HL-60 (cell line): ENCODE measurements around the gene IRF7.

Experiments used
- DNase-seq, 2 experiments: peaks; one replicate each; pipeline ENCODE4 v3.0.0-alpha.2; 2010 to 2020; ENCODE audit warnings: low read depth in 1 of 2, low spot score in 1 of 2
- H3K27ac ChIP-seq: fragments of 250-450 bp; sonication (Bioruptor Pico); replicated peaks from 2 replicates; pipeline ENCODE4 v1.5.1; 2020; ENCODE audit warnings: mild to moderate bottlenecking, moderate library complexity
- H3K27me3 ChIP-seq: fragments of 250-450 bp; sonication (Bioruptor Pico); 2 replicates; pipeline ENCODE4 v1.5.1; 2021; ENCODE audit warnings: mild to moderate bottlenecking, moderate library complexity; ENCODE audit not compliant: insufficient read depth, poor library complexity, severe bottlenecking
- H3K4me3 ChIP-seq: replicated peaks from 2 replicates; pipeline ENCODE4 v1.5.1; 2011; ENCODE audit warnings: mild to moderate bottlenecking, control low read depth, low read length; ENCODE audit not compliant: insufficient read depth
- GABPA ChIP-seq: IDR thresholded peaks from 2 replicates; pipeline ENCODE4 v1.6.1; 2012; ENCODE audit warnings: low read depth
- POLR2AphosphoS5 ChIP-seq: IDR thresholded peaks from 2 replicates; pipeline ENCODE4 v1.6.1; 2012; ENCODE audit warnings: low read depth
- SPI1 ChIP-seq: IDR thresholded peaks from 2 replicates; pipeline ENCODE4 v1.6.1; 2012; ENCODE audit warnings: low read depth, mild to moderate bottlenecking, borderline replicate concordance
- TF ChIP-seq, protein P1 (sequence below): IDR thresholded peaks from 2 replicates; pipeline ENCODE4 v1.6.1; 2012; ENCODE audit warnings: low read depth; ENCODE audit not compliant: insufficient replicate concordance
- TF ChIP-seq, protein P2 (sequence below): IDR thresholded peaks from one replicate; pipeline ENCODE4 v1.5.1; 2011; ENCODE audit warnings: low read length, control low read depth, inconsistent platforms; ENCODE audit not compliant: insufficient read depth

IRF7 gene

DNA sequence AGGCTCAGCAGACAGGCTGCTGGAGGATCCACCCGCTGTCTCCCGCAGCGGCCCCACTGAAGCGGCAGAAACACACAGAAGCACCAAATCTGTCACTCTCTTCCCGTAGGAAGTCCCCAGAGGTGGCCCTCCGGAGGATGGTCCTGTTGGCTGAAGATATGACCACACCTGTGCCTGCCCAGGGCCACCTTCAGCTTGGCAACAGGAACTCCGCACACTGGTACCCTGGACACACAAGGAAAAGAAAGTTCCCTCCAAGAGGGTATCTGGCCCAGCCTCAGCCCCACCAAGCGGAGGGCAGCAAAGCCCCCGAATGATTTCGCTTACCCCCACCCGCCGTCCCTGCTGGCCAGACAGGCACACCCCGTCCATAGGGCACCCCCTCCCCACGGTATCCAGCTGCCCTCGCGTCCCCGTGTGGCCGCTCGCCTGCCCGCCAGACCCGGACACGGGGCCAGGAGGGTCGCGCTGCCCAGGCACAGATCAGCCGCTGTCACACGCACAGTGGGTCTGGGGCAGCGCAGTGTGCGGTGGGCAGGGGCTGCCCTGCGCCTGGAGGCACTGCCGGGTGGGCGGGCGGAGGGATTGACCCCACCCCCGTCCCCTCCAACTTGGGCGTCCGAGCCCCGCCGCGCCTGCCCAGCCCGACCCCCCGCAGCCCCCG, 48.0 kb downstream of the IRF7 start:
- Histone ChIP-seq H3K27ac (no peak overlapping the region), H3K4me3 (peak overlapping the region; percentile 48), H3K27me3 (peaks cover 8% of the 10 kb centered on the region)
- TF ChIP-seq POLR2AphosphoS5 (no peak), GABPA (no peak), SPI1 (no peak)
- TF ChIP-seq, protein P1, sequence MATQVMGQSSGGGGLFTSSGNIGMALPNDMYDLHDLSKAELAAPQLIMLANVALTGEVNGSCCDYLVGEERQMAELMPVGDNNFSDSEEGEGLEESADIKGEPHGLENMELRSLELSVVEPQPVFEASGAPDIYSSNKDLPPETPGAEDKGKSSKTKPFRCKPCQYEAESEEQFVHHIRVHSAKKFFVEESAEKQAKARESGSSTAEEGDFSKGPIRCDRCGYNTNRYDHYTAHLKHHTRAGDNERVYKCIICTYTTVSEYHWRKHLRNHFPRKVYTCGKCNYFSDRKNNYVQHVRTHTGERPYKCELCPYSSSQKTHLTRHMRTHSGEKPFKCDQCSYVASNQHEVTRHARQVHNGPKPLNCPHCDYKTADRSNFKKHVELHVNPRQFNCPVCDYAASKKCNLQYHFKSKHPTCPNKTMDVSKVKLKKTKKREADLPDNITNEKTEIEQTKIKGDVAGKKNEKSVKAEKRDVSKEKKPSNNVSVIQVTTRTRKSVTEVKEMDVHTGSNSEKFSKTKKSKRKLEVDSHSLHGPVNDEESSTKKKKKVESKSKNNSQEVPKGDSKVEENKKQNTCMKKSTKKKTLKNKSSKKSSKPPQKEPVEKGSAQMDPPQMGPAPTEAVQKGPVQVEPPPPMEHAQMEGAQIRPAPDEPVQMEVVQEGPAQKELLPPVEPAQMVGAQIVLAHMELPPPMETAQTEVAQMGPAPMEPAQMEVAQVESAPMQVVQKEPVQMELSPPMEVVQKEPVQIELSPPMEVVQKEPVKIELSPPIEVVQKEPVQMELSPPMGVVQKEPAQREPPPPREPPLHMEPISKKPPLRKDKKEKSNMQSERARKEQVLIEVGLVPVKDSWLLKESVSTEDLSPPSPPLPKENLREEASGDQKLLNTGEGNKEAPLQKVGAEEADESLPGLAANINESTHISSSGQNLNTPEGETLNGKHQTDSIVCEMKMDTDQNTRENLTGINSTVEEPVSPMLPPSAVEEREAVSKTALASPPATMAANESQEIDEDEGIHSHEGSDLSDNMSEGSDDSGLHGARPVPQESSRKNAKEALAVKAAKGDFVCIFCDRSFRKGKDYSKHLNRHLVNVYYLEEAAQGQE, result no peak
- TF ChIP-seq, protein P2, sequence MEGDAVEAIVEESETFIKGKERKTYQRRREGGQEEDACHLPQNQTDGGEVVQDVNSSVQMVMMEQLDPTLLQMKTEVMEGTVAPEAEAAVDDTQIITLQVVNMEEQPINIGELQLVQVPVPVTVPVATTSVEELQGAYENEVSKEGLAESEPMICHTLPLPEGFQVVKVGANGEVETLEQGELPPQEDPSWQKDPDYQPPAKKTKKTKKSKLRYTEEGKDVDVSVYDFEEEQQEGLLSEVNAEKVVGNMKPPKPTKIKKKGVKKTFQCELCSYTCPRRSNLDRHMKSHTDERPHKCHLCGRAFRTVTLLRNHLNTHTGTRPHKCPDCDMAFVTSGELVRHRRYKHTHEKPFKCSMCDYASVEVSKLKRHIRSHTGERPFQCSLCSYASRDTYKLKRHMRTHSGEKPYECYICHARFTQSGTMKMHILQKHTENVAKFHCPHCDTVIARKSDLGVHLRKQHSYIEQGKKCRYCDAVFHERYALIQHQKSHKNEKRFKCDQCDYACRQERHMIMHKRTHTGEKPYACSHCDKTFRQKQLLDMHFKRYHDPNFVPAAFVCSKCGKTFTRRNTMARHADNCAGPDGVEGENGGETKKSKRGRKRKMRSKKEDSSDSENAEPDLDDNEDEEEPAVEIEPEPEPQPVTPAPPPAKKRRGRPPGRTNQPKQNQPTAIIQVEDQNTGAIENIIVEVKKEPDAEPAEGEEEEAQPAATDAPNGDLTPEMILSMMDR, result no peak
- no peak for DNase-seq

DNA sequence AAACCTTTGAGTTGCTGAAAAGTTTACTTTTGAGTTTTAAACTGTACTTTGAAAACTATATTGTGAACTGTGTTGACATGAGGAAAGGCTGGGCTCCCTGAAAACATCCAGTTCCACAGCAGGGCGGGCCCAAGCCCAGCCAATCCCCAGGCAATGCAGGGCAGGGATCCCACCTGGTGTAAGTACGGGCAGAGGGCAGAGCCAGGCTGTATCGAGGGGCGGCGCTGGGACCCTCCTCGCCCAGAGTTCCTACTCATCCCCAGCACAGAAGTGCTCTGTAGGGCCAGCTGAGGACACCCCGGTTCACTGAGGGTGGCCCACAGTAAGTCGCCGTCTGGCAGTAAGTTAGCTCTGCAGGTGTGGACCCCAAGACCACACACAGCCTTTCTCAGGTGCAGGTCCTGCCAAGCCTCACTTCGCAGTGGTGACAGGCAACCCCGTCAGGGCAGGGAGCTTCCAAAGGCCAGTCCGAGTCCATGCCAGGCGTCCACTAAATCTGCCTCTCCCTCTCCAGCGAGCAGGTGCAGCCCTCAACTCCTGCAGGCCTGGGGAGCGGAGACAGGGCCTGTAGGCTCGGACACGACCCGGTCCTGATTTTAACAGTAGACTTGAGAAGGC, 48.6 kb downstream of the IRF7 start:
- Histone ChIP-seq H3K4me3 (peak overlapping the region; percentile 48), H3K27ac (no peak overlapping the region), H3K27me3 (peaks cover 8% of the 10 kb centered on the region)
- TF ChIP-seq GABPA, result no peak
- TF ChIP-seq, protein P2, result no peak
- TF ChIP-seq POLR2AphosphoS5, result no peak
- TF ChIP-seq, protein P1, result no peak
- TF ChIP-seq SPI1, result no peak
- DNase-seq, result no peak

DNA sequence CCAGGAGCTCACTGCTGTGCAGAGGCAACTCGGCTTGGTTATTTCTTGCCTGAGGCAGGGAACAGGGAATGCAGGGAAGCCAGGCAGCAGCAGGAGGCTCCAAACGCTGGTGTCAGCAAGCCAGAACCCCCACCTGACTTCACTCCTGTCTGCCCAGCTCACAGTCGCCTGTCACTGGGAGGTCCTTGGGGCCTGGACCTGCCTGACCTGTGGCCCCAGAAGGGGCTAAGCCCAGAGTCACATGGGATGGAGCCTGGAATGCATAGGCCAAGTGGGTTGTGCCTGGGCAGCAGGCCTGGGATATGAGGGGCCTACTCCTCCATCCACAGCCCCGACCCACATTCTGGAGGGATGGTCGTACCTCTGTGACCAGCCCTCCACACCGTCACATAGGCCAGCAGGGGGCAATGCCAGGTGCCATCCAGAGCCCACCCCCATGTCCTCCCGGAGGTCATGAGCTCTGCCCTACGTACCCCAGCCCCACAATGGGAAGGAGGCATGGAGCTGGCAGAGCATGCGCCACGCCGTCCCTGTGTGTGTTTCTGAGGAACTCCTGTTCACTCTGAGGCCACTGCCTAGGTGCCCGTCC, 49.7 kb downstream of the IRF7 start:
- H3K4me3 ChIP-seq, result no peak overlapping the region
- H3K27me3 ChIP-seq, result peaks cover 8% of the 10 kb centered on the region
- H3K27ac ChIP-seq, result no peak overlapping the region
- TF ChIP-seq, protein P1, result no peak
- no peak for TF ChIP-seq SPI1
- TF ChIP-seq GABPA, result no peak
- TF ChIP-seq POLR2AphosphoS5, result no peak
- TF ChIP-seq, protein P2, result no peak
- DNase-seq, result no peak
